SK-N-SH (cell line): Measurements from ENCODE around the gene TTC21B.

Source experiments
- JUND ChIP-seq: IDR thresholded peaks from 2 replicates; pipeline ENCODE4 v1.4.0; 2012
- TF ChIP-seq, protein P1 (sequence below): fragments of 200-600 bp; sonication (generic); IDR thresholded peaks from 2 replicates; pipeline ENCODE4 v1.6.1; 2017; ENCODE audit warnings: antibody characterized with exemption, mild to moderate bottlenecking, moderate library complexity
- TF ChIP-seq, protein P2 (sequence below): IDR thresholded peaks from 2 replicates; pipeline ENCODE4 v1.6.1; 2012; ENCODE audit warnings: mild to moderate bottlenecking, low read depth, low read length, moderate library complexity

DNA sequence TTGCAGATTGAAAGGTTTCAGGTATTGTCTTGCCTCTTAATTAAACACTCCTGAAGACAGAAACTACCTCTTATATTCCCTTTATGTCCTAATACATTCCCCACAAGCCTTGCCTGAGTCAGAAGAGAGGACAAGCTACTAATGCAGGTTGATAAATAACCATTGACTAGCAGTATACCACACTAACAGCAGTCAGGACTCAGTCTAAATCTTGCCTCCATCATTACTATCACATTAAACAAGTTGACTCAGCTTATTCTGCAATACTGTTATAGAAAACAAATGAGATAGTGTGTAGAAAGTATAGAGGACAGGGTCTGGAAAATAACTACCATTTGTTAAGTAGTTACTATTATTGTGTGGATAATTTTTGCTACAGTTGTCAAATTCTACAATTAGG lies 63.8 kb downstream of the TTC21B start:
- TF ChIP-seq, protein P1, sequence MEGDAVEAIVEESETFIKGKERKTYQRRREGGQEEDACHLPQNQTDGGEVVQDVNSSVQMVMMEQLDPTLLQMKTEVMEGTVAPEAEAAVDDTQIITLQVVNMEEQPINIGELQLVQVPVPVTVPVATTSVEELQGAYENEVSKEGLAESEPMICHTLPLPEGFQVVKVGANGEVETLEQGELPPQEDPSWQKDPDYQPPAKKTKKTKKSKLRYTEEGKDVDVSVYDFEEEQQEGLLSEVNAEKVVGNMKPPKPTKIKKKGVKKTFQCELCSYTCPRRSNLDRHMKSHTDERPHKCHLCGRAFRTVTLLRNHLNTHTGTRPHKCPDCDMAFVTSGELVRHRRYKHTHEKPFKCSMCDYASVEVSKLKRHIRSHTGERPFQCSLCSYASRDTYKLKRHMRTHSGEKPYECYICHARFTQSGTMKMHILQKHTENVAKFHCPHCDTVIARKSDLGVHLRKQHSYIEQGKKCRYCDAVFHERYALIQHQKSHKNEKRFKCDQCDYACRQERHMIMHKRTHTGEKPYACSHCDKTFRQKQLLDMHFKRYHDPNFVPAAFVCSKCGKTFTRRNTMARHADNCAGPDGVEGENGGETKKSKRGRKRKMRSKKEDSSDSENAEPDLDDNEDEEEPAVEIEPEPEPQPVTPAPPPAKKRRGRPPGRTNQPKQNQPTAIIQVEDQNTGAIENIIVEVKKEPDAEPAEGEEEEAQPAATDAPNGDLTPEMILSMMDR, result no peak
- no peak for TF ChIP-seq JUND
- TF ChIP-seq, protein P2, sequence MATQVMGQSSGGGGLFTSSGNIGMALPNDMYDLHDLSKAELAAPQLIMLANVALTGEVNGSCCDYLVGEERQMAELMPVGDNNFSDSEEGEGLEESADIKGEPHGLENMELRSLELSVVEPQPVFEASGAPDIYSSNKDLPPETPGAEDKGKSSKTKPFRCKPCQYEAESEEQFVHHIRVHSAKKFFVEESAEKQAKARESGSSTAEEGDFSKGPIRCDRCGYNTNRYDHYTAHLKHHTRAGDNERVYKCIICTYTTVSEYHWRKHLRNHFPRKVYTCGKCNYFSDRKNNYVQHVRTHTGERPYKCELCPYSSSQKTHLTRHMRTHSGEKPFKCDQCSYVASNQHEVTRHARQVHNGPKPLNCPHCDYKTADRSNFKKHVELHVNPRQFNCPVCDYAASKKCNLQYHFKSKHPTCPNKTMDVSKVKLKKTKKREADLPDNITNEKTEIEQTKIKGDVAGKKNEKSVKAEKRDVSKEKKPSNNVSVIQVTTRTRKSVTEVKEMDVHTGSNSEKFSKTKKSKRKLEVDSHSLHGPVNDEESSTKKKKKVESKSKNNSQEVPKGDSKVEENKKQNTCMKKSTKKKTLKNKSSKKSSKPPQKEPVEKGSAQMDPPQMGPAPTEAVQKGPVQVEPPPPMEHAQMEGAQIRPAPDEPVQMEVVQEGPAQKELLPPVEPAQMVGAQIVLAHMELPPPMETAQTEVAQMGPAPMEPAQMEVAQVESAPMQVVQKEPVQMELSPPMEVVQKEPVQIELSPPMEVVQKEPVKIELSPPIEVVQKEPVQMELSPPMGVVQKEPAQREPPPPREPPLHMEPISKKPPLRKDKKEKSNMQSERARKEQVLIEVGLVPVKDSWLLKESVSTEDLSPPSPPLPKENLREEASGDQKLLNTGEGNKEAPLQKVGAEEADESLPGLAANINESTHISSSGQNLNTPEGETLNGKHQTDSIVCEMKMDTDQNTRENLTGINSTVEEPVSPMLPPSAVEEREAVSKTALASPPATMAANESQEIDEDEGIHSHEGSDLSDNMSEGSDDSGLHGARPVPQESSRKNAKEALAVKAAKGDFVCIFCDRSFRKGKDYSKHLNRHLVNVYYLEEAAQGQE, result no peak
